Trophoblast cell (in vitro differentiated cells and primary cell): ENCODE data around the gene ROR1.

Experiments
- DNase-seq, 2 donors: peaks; one replicate each; pipeline ENCODE4 v3.0.0-alpha.2; 2016
- H2AFZ ChIP-seq: 2 replicates; pipeline ENCODE4 v1.6.1; 2013; ENCODE audit warnings: low read length, moderate library complexity, mild to moderate bottlenecking; ENCODE audit not compliant: insufficient read depth, poor library complexity
- H2AK5ac ChIP-seq: 2 replicates; pipeline ENCODE4 v1.6.1; 2013; ENCODE audit warnings: mild to moderate bottlenecking, low read length
- H2BK120ac ChIP-seq: 2 replicates; pipeline ENCODE4 v1.6.1; 2013; ENCODE audit warnings: low read length, mild to moderate bottlenecking, moderate library complexity; ENCODE audit not compliant: insufficient read depth, poor library complexity
- H2BK12ac ChIP-seq: 2 replicates; pipeline ENCODE4 v1.6.1; 2013; ENCODE audit warnings: mild to moderate bottlenecking, low read length, moderate library complexity
- H2BK5ac ChIP-seq: 2 replicates; pipeline ENCODE4 v1.6.1; 2013; ENCODE audit warnings: low read length, low read depth, moderate library complexity, mild to moderate bottlenecking; ENCODE audit not compliant: poor library complexity
- H3K14ac ChIP-seq: 2 replicates; pipeline ENCODE4 v1.6.1; 2013; ENCODE audit warnings: mild to moderate bottlenecking, low read length
- H3K18ac ChIP-seq: 2 replicates; pipeline ENCODE4 v1.6.1; 2013; ENCODE audit warnings: mild to moderate bottlenecking, low read length
- H3K23ac ChIP-seq: 2 replicates; pipeline ENCODE4 v1.6.1; 2013; ENCODE audit warnings: low read length
- H3K27ac ChIP-seq: 2 replicates; pipeline ENCODE4 v1.5.1; 2013; ENCODE audit warnings: low read depth, mild to moderate bottlenecking, inconsistent platforms, low read length, moderate library complexity
- H3K27me3 ChIP-seq: 2 replicates; pipeline ENCODE4 v1.6.1; 2013; ENCODE audit warnings: inconsistent platforms, mild to moderate bottlenecking, low read length, moderate library complexity; ENCODE audit not compliant: insufficient read depth
- H3K36me3 ChIP-seq, 2 experiments: 1 replicate in 1 of 2; 2 replicates in 1 of 2; pipeline ENCODE4 v1.6.1; 2013; ENCODE audit warnings: low read length in 2 of 2, mild to moderate bottlenecking in 2 of 2, moderate library complexity in 1 of 2; ENCODE audit not compliant: insufficient read depth in 2 of 2, control insufficient read depth in 1 of 2
- H3K4ac ChIP-seq: 2 replicates; pipeline ENCODE4 v1.6.1; 2013; ENCODE audit warnings: low read depth, mild to moderate bottlenecking, low read length, moderate library complexity
- H3K4me1 ChIP-seq, 2 experiments: 1 replicate in 1 of 2; 2 replicates in 1 of 2; pipeline ENCODE4 v1.6.1; 2013; ENCODE audit warnings: low read length in 2 of 2, mild to moderate bottlenecking in 2 of 2, moderate library complexity in 1 of 2; ENCODE audit not compliant: insufficient read depth in 2 of 2, control insufficient read depth in 1 of 2
- H3K4me2 ChIP-seq: 2 replicates; pipeline ENCODE4 v1.6.1; 2013; ENCODE audit warnings: inconsistent platforms, mild to moderate bottlenecking, low read length, moderate library complexity
- H3K4me3 ChIP-seq: 2 replicates; pipeline ENCODE4 v1.5.1; 2013; ENCODE audit warnings: mild to moderate bottlenecking, low read depth, low read length, inconsistent platforms
- H3K79me1 ChIP-seq: one replicate; pipeline ENCODE4 v1.6.1; 2013; ENCODE audit warnings: low read length
- H3K79me2 ChIP-seq: 2 replicates; pipeline ENCODE4 v1.6.1; 2013; ENCODE audit warnings: low read length, mild to moderate bottlenecking; ENCODE audit not compliant: control insufficient read depth, insufficient read depth, poor library complexity
- H3K9ac ChIP-seq: 2 replicates; pipeline ENCODE4 v1.6.1; 2013; ENCODE audit warnings: mild to moderate bottlenecking, low read length
- H3K9me3 ChIP-seq: 2 replicates; pipeline ENCODE4 v1.6.1; 2013; ENCODE audit warnings: low read depth, mild to moderate bottlenecking, control low read depth, inconsistent platforms, low read length; ENCODE audit not compliant: insufficient read depth
- H4K12ac ChIP-seq: 2 replicates; pipeline ENCODE4 v1.6.1; 2013; ENCODE audit warnings: low read depth, mild to moderate bottlenecking, low read length, moderate library complexity
- H4K8ac ChIP-seq: 2 replicates; pipeline ENCODE4 v1.6.1; 2013; ENCODE audit warnings: low read depth, mild to moderate bottlenecking, low read length, moderate library complexity
- H4K91ac ChIP-seq: one replicate; pipeline ENCODE4 v1.6.1; 2013; ENCODE audit warnings: low read depth, mild to moderate bottlenecking, low read length, moderate library complexity
- WGBS: extraction: QIAGEN DNeasy Blood & Tissue Kit; methylation state at CpG from one replicate; pipeline ENCODE4 v1.1.7; 2013; ENCODE audit warnings: missing lambda C conversion rate; ENCODE audit not compliant: insufficient read length, insufficient coverage; ENCODE audit errors: extremely low coverage; 5-methylcytosine and 5-hydroxymethylcytosine counted together

Gene ROR1

DNA sequence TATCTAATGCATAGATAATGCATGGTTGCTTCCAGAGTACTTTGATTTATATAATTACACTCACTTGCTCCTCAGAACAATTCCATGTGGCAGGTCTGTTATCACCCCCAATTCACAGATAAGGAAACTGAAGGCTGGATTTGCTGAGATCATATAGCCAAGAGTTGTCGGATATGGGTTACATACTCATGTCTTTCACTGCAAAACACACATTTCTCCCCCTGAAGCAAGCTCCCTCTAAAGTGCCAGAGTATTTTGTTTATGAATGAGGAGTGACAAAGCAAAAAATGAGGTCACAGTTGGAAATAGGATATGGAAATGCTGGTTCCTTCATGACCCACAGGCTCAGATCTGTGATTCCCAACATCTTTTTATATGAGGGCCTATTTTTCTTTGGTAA lies 134.2 kb downstream of the ROR1 start:
- Histone ChIP-seq H3K4me2 (no peak overlapping the region), H4K91ac (no peak overlapping the region), H3K9me3 (no peaks in the 10 kb centered on the region), H3K4me3 (no peak overlapping the region), H2BK12ac (no peak overlapping the region), H2BK120ac (no peak overlapping the region), H3K14ac (no peak overlapping the region), H4K8ac (no peak overlapping the region), H3K4me1 (peaks cover 0 to 5% of the 10 kb centered on the region in 2 experiments), H2AFZ (no peak overlapping the region), H3K4ac (no peak overlapping the region), H3K79me2 (no peaks in the 10 kb centered on the region), H2BK5ac (no peak overlapping the region), H3K27me3 (no peaks in the 10 kb centered on the region), H3K23ac (no peak overlapping the region), H3K18ac (no peak overlapping the region), H3K27ac (no peak overlapping the region), H4K12ac (no peak overlapping the region), H3K36me3 (no peaks in the 10 kb centered on the region), H3K79me1 (no peaks in the 10 kb centered on the region), H3K9ac (no peak overlapping the region), H2AK5ac (no peak overlapping the region)
- WGBS, result no CpG with 5 or more reads among the region's 1 CpG
- no peak for DNase-seq

DNA sequence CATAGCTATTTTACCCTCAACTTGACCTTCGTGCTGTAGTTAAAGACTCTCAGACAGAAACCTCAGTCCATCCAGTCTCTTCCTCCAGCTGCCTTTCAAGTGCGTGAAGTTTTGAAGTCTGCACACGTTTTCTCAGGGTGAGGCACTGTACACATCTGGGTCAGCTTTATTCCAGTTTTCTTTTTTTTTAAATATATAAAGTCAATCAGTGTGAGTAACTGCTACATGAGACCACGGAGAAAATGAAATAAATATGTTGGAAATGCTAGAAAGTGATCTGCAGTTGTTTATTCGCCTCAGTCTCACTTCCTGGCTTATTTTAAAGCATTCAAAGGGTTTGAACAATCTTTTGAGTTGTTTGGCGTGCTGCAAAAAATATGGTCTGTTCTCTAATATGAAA lies 135.7 kb downstream of the ROR1 start:
- Histone ChIP-seq H3K9me3 (no peaks in the 10 kb centered on the region), H4K12ac (no peak overlapping the region), H2BK5ac (no peak overlapping the region), H3K4me3 (no peak overlapping the region), H3K18ac (no peak overlapping the region), H3K9ac (no peak overlapping the region), H3K14ac (no peak overlapping the region), H4K8ac (no peak overlapping the region), H3K4ac (no peak overlapping the region), H3K27me3 (no peaks in the 10 kb centered on the region), H2AFZ (no peak overlapping the region), H3K79me1 (no peaks in the 10 kb centered on the region), H3K79me2 (no peaks in the 10 kb centered on the region), H3K27ac (no peak overlapping the region), H2AK5ac (no peak overlapping the region), H3K23ac (no peak overlapping the region), H3K4me2 (no peak overlapping the region), H2BK12ac (no peak overlapping the region), H4K91ac (no peak overlapping the region), H3K4me1 (peaks cover 2 to 8% of the 10 kb centered on the region in 2 experiments), H3K36me3 (no peaks in the 10 kb centered on the region), H2BK120ac (no peak overlapping the region)
- no CpG with 5 or more reads among the region's 6 CpGs for WGBS
- DNase-seq, result no peak

DNA sequence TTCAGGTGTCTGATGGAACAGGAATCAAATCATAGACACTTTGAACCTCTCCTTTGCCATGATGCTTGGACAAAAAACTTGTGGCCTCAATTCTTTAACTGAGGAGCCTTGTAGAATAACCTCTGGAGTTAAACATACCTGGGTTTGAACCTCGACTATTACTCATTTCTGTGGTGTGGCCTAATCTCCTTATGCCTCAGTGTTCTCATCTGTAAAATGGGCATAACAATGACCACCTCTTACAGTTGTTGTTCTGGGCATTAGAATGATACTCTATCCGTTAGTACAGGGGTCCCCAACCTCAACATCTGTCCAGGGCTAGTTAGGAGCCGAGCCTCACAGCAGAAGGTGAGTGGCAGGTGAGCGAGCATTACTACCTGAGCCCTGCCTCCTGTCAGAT lies 137.2 kb downstream of the ROR1 start:
- WGBS, result no CpG with 5 or more reads among the region's 4 CpGs
- Histone ChIP-seq H4K12ac (no peak overlapping the region), H4K8ac (no peak overlapping the region), H2BK12ac (no peak overlapping the region), H3K27ac (no peak overlapping the region), H3K4ac (no peak overlapping the region), H3K23ac (no peak overlapping the region), H2AFZ (no peak overlapping the region), H3K9ac (no peak overlapping the region), H3K14ac (no peak overlapping the region), H3K79me2 (no peaks in the 10 kb centered on the region), H3K27me3 (no peaks in the 10 kb centered on the region), H3K4me3 (no peak overlapping the region), H3K18ac (no peak overlapping the region), H3K9me3 (no peaks in the 10 kb centered on the region), H3K4me1 (peaks cover 2 to 8% of the 10 kb centered on the region in 2 experiments), H2AK5ac (no peak overlapping the region), H3K4me2 (no peak overlapping the region), H4K91ac (no peak overlapping the region), H2BK120ac (no peak overlapping the region), H3K36me3 (no peaks in the 10 kb centered on the region), H2BK5ac (no peak overlapping the region), H3K79me1 (no peaks in the 10 kb centered on the region)
- DNase-seq, result no peak

DNA sequence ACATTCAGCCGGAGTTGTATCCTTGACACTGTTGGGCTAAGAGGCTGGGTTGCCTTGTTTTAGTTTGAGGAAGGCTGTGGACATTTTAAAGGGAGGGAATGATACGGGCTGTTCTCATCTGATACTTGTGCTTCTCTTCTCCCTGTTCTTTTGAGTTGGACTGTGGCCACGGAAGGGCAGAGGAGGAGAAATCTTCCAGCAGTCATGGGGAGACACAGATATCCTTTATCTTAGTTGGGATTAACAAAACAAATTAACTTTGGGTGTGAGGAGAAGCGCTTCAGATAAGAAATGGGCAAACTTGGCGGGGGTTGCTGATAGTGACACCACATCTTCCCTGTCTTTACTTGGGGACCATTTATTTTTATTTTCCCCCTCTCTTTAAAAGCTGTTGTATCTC lies 138.8 kb downstream of the ROR1 start:
- no peaks in the 10 kb centered on the region for H3K27me3 ChIP-seq
- H2AK5ac ChIP-seq, result no peak overlapping the region
- H3K4me1 ChIP-seq, result peaks cover 9 to 13% of the 10 kb centered on the region in 2 experiments
- peak overlapping the region; percentile 6 for H3K4ac ChIP-seq
- no peak overlapping the region for H3K9ac ChIP-seq
- H3K79me2 ChIP-seq, result peaks cover 1% of the 10 kb centered on the region
- H3K9me3 ChIP-seq, result no peaks in the 10 kb centered on the region
- H3K23ac ChIP-seq, result no peak overlapping the region
- no peak overlapping the region for H2BK5ac ChIP-seq
- no CpG with 5 or more reads among the region's 5 CpGs for WGBS
- H3K27ac ChIP-seq, result no peak overlapping the region
- H3K4me2 ChIP-seq, result no peak overlapping the region
- H3K79me1 ChIP-seq, result peaks cover 7% of the 10 kb centered on the region
- H3K14ac ChIP-seq, result no peak overlapping the region
- no peak overlapping the region for H4K8ac ChIP-seq
- no peak overlapping the region for H3K4me3 ChIP-seq
- H4K91ac ChIP-seq, result no peak overlapping the region
- no peak overlapping the region for H4K12ac ChIP-seq
- H2BK120ac ChIP-seq, result no peak overlapping the region
- H2AFZ ChIP-seq, result no peak overlapping the region
- no peak overlapping the region for H2BK12ac ChIP-seq
- DNase-seq, result no peak
- H3K36me3 ChIP-seq, result no peaks in the 10 kb centered on the region
- H3K18ac ChIP-seq, result no peak overlapping the region
